ENCODE results near the gene FRZB.

FRZB gene

DNA sequence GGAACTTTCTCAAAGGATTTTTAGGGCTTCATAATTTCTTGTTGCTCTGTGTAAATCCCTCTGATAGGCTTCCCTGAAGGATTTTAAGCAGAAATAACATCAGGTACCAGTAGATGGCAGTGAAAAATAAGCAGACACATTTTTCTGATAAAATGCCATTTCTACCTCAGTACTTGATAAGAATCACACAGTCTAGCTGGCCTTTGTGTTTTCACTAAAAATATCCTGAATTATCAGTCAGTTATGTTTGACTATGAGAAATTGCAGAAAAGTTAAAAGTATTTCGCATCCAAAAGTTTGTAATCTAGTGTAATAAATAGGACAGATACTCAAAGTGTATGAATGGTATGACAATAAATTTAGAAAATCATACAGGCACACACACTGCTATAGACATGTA is 81.7 kb downstream of the FRZB start:
- peak; percentile 33 for DNase-seq (ENCODE audit: low spot score)

- no peak for DNase-seq (ENCODE audit: low spot score)
Measured at GRCh38 chr2:182784058-182784706, 82.3 kb downstream of the FRZB start.
